ENCODE data around the gene NME2.
"Not testable (repeated sequence)": the region's sequence is repeated elsewhere in the genome, so short reads cannot be mapped to it uniquely, and the experiment has no call there.

- not testable (repeated sequence) for TF ChIP-seq SP1 (IDR thresholded peaks at IDR 0.05; ENCODE audit: low read depth, low read length); CTCF (IDR thresholded peaks at IDR 0.05 in 2 of 3, conservative IDR thresholded peaks at IDR 0.05 in 1 of 3; ENCODE audit: control insufficient read depth in 2 of 3, extremely low read depth in 1 of 3, insufficient read depth in 1 of 3, low read depth in 3 of 3, low read length in 3 of 3); MYC (IDR thresholded peaks at IDR 0.05; ENCODE audit: insufficient read depth, insufficient read length, insufficient replicate concordance, low read length, severe bottlenecking)
Measured at GRCh38 chr17:51172030-51172429, 5.8 kb downstream of the NME2 start.

Data from GM12878 (cell line).